Brain pericyte (primary cell): ENCODE measurements around the gene ZSCAN5A.
"Not testable (repeated sequence)": the region's sequence is repeated elsewhere in the genome, so short reads cannot be mapped to it uniquely, and the experiment has no call there.

Experiments
- DNase-seq: peaks from one replicate; pipeline ENCODE4 v3.0.0-alpha.2; 2012; ENCODE audit warnings: low read depth, low spot score

The ZSCAN5A gene

GRCh38 chr19:56207581-56207980 lies 107.1 kb downstream of the ZSCAN5A start:
- not testable (repeated sequence) for DNase-seq

- DNase-seq: no peak
Measured at GRCh38 chr19:56201973-56202372, 112.7 kb downstream of the ZSCAN5A start, which contains the start of gene ZSCAN5C. TSS of gene ZSCAN5C (plus strand) at chr19:56202273. CDS start at chr19:56205914, 3,641 bp downstream.

- DNase-seq: no peak
Measured at GRCh38 chr19:56199687-56200086, 115.0 kb downstream of the ZSCAN5A start.

GRCh38 chr19:56197646-56198045 lies 117.0 kb downstream of the ZSCAN5A start, which contains the start of gene ZSCAN5B:
TSS of gene ZSCAN5B (minus strand) at chr19:56197783. CDS start at chr19:56193052, 4,731 bp downstream.
- DNase-seq: not testable (repeated sequence)

- no peak for DNase-seq
Measured at GRCh38 chr19:56193981-56194640, 120.5 kb downstream of the ZSCAN5A start.

- no peak for DNase-seq
Measured at GRCh38 chr19:56191711-56192110, 122.9 kb downstream of the ZSCAN5A start.

- no peak for DNase-seq
Measured at GRCh38 chr19:56191115-56191514, 123.5 kb downstream of the ZSCAN5A start.

GRCh38 chr19:56189785-56190184 lies 124.9 kb downstream of the ZSCAN5A start:
- no peak for DNase-seq

- no peak for DNase-seq
Measured at GRCh38 chr19:56177564-56178243, 136.9 kb downstream of the ZSCAN5A start.

- DNase-seq: no peak
Measured at GRCh38 chr19:56176881-56177280, 137.8 kb downstream of the ZSCAN5A start.

GRCh38 chr19:56176310-56176709 lies 138.3 kb downstream of the ZSCAN5A start:
- DNase-seq: not testable (repeated sequence)

GRCh38 chr19:56175861-56176307 lies 138.8 kb downstream of the ZSCAN5A start, which contains the start of gene GALP:
TSS of gene GALP (plus strand) at chr19:56176008. CDS start at chr19:56177109, 1,101 bp downstream.
- not testable (repeated sequence) for DNase-seq

GRCh38 chr19:56174550-56174949 lies 140.1 kb downstream of the ZSCAN5A start:
- DNase-seq: no peak

GRCh38 chr19:56174086-56174485 lies 140.6 kb downstream of the ZSCAN5A start:
- DNase-seq: no peak
